Fibroblast of villous mesenchyme (primary cell): ENCODE measurements around the gene TPP1. TPM values are rescaled to one million over a fixed set of nuclear protein-coding genes. Genes with fewer than 3 reads are reported as not detected.

ENCODE experiments used
- DNase-seq: peaks from one replicate; pipeline ENCODE4 v3.0.0-alpha.2; 2010; ENCODE audit warnings: low read depth
- H3K4me3 ChIP-seq: 2 replicates; pipeline ENCODE4 v1.5.1; 2011; ENCODE audit warnings: low read depth, mild to moderate bottlenecking, low read length
- CTCF ChIP-seq: IDR thresholded peaks from 2 replicates; pipeline ENCODE4 v1.5.1; 2012; ENCODE audit warnings: low read depth, mild to moderate bottlenecking, low read length; ENCODE audit not compliant: insufficient read depth
- total RNA-seq: library from RNA; depleted of rRNA; stranded (reverse); fragments of >200 nt; gene quantifications from 2 replicates; pipeline ENCODE4 v1.2.3, GENCODE V29; 2012

Gene TPP1
- total RNA-seq, 1 donor: 98.4 TPM

GRCh38 chr11:6633422-6634408 is 14.5 kb upstream of the TPP1 start:
- DNase-seq: no peak
- no peak overlapping the region for H3K4me3 ChIP-seq
- no peak for TF ChIP-seq CTCF

- no peak for TF ChIP-seq CTCF
- no peak overlapping the region for H3K4me3 ChIP-seq
- no peak for DNase-seq
Observed at GRCh38 chr11:6632116-6633073, 13.2 kb upstream of the TPP1 start.

GRCh38 chr11:6631361-6631890 is 12.2 kb upstream of the TPP1 start:
- H3K4me3 ChIP-seq: no peak overlapping the region
- no peak for DNase-seq
- TF ChIP-seq CTCF: no peak

GRCh38 chr11:6630632-6631291 is 11.5 kb upstream of the TPP1 start:
- H3K4me3 ChIP-seq: no peak overlapping the region
- no peak for DNase-seq
- TF ChIP-seq CTCF: no peak

GRCh38 chr11:6629892-6630631 is 10.8 kb upstream of the TPP1 start:
- no peak overlapping the region for H3K4me3 ChIP-seq
- DNase-seq: no peak
- no peak for TF ChIP-seq CTCF

- DNase-seq: no peak
- no peak for TF ChIP-seq CTCF
- H3K4me3 ChIP-seq: no peak overlapping the region
Observed at GRCh38 chr11:6629573-6629891, 10.3 kb upstream of the TPP1 start.
